ENCODE data around the gene DTX4. TPM values are rescaled to one million over a fixed set of nuclear protein-coding genes. Genes with fewer than 3 reads are reported as not detected.

The DTX4 gene
- polyA plus RNA-seq, 1 of the 3 experiments (the other 2 are of a cell fraction), result 0.05 TPM

GRCh38 chr11:59224351-59224928 is 52.5 kb downstream of the DTX4 start (continued):
- TF ChIP-seq EP300 (IDR thresholded peaks at IDR 0.05; ENCODE audit: borderline replicate concordance in 1 of 2, low read depth in 1 of 2, low read length in 1 of 2) (no peak), NRF1 (IDR thresholded peaks at IDR 0.05; ENCODE audit: low read depth, low read length) (no peak), FOXJ3 (CRISPR knock-in tag; IDR thresholded peaks at IDR 0.05) (no peak), FOSL2 (IDR thresholded peaks at IDR 0.05; ENCODE audit: borderline replicate concordance, low read depth) (no peak), USF2 (IDR thresholded peaks at IDR 0.05; ENCODE audit: borderline replicate concordance, low read depth, low read length) (no peak), TAF1 (IDR thresholded peaks at IDR 0.05; ENCODE audit: borderline replicate concordance, low read depth, low read length) (no peak), TCF12 (IDR thresholded peaks at IDR 0.05) (no peak)

GRCh38 chr11:59225017-59225416 is 53.1 kb downstream of the DTX4 start:
- WGBS (ENCODE audit: low lambda C conversion rate), result 0% methylated on average over 1 of the region's 1 CpG
- no peak overlapping the region for H2AFZ ChIP-seq (ENCODE audit: low read depth)

GRCh38 chr11:59226396-59226795 is 54.5 kb downstream of the DTX4 start:
- 0% methylated on average over 2 of the region's 2 CpGs for WGBS (ENCODE audit: low lambda C conversion rate)
- Histone ChIP-seq H4K20me1 (ENCODE audit: insufficient read depth) (no peaks in the 10 kb centered on the region), H3K27ac (ENCODE audit: low read depth in 2 of 2, low read length in 1 of 2) (no peak overlapping the region), H3K4me2 (no peak overlapping the region), H2AFZ (ENCODE audit: low read depth) (no peak overlapping the region), H3K36me3 (replicated peaks in 1 of 2; ENCODE audit: control insufficient read depth in 1 of 2, insufficient read depth in 2 of 2, low read length in 1 of 2) (no peaks in the 10 kb centered on the region), H3K79me2 (ENCODE audit: insufficient read depth) (no peaks in the 10 kb centered on the region), H3K9me2 (no peaks in the 10 kb centered on the region), H3F3A (replicated peaks; ENCODE audit: insufficient read depth) (no peaks in the 10 kb centered on the region), H3K9ac (no peak overlapping the region), H3K4me1 (ENCODE audit: control insufficient read depth in 1 of 2, insufficient read depth in 2 of 2, low read depth in 1 of 2, low read length in 1 of 2) (no peaks in the 10 kb centered on the region), H3K27me3 (ENCODE audit: insufficient read depth) (no peaks in the 10 kb centered on the region), H3K4me3 (ENCODE audit: low read depth in 2 of 2, low read length in 1 of 2) (no peak overlapping the region), H3K9me3 (no peaks in the 10 kb centered on the region)
- ChIA-PET CTCF (no interaction called here), POLR2A (no interaction called here)
- no peak for DNase-seq
- TF ChIP-seq SMC3 (IDR thresholded peaks at IDR 0.05; ENCODE audit: low read depth, low read length) (no peak), FOXJ3 (CRISPR knock-in tag; IDR thresholded peaks at IDR 0.05) (no peak), PBX3 (IDR thresholded peaks at IDR 0.05) (no peak), NRF1 (IDR thresholded peaks at IDR 0.05; ENCODE audit: low read depth, low read length) (no peak), CHD2 (IDR thresholded peaks at IDR 0.05; ENCODE audit: low read length, partially characterized antibody) (no peak), TCF12 (IDR thresholded peaks at IDR 0.05) (no peak), TAF1 (IDR thresholded peaks at IDR 0.05; ENCODE audit: borderline replicate concordance, low read depth, low read length) (no peak), SIN3A (IDR thresholded peaks at IDR 0.05; ENCODE audit: borderline replicate concordance, low read depth, low read length) (no peak), ELF1 (IDR thresholded peaks at IDR 0.05) (no peak), CTCF (IDR thresholded peaks at IDR 0.05) (no peak), GABPA (IDR thresholded peaks at IDR 0.05; ENCODE audit: low read depth) (no peak), MXI1 (IDR thresholded peaks at IDR 0.05; ENCODE audit: low read depth, low read length) (no peak)

More at GRCh38 chr11:59225017-59225416, 53.1 kb downstream of the DTX4 start:
- CTCF ChIA-PET, result no interaction called here
- Histone ChIP-seq H3K4me3 (ENCODE audit: low read depth in 2 of 2, low read length in 1 of 2) (no peak overlapping the region), H3K27me3 (ENCODE audit: insufficient read depth) (no peaks in the 10 kb centered on the region), H3K4me2 (no peak overlapping the region), H3K9me3 (no peaks in the 10 kb centered on the region), H4K20me1 (ENCODE audit: insufficient read depth) (no peaks in the 10 kb centered on the region), H3K4me1 (ENCODE audit: control insufficient read depth in 1 of 2, insufficient read depth in 2 of 2, low read depth in 1 of 2, low read length in 1 of 2) (no peaks in the 10 kb centered on the region), H3K36me3 (replicated peaks in 1 of 2; ENCODE audit: control insufficient read depth in 1 of 2, insufficient read depth in 2 of 2, low read length in 1 of 2) (no peaks in the 10 kb centered on the region), H3K27ac (ENCODE audit: low read depth in 2 of 2, low read length in 1 of 2) (no peak overlapping the region), H3F3A (replicated peaks; ENCODE audit: insufficient read depth) (no peaks in the 10 kb centered on the region), H3K9ac (no peak overlapping the region), H3K9me2 (no peaks in the 10 kb centered on the region), H3K79me2 (ENCODE audit: insufficient read depth) (no peaks in the 10 kb centered on the region)
- TF ChIP-seq ZBTB33 (IDR thresholded peaks at IDR 0.05; ENCODE audit: borderline replicate concordance, low read depth), result no peak
- TF ChIP-seq GABPA (IDR thresholded peaks at IDR 0.05; ENCODE audit: low read depth), result no peak
- DNase-seq, result no peak
- POLR2A ChIA-PET, result no interaction called here
